B cell (primary cell): ENCODE results near the gene AMBRA1.

Source experiments
- CTCF ChIP-seq: fragments of 200-600 bp; IDR thresholded peaks from one replicate; pipeline ENCODE4 v1.8.0; 2022; ENCODE audit warnings: antibody characterized with exemption, mild to moderate bottlenecking
- EZH2 ChIP-seq: IDR thresholded peaks from 2 replicates; pipeline ENCODE4 v1.6.1; 2012; ENCODE audit warnings: borderline replicate concordance, low read depth, mild to moderate bottlenecking, moderate library complexity, low read length; ENCODE audit not compliant: insufficient read depth, poor library complexity, severe bottlenecking

- TF ChIP-seq EZH2 (no peak), CTCF (no peak)
Measured at GRCh38 chr11:46360878-46361277, 232.9 kb downstream of the AMBRA1 start.
